ENCODE measurements around the gene CRACR2B. TPM values are rescaled to one million over a fixed set of nuclear protein-coding genes. Genes with fewer than 3 reads are reported as not detected.

CRACR2B gene
- total RNA-seq, 6 donors from 2014 or later, result 29.0 to 157 (median 41.4) TPM

- Histone ChIP-seq H3K9me3 (no peaks in the 10 kb centered on the region), H3K4me3 (no peak overlapping the region), H3K27ac (no peak overlapping the region), H3K36me3 (peaks cover 0 to 44% (median 23%) of the 10 kb centered on the region in 4 donors), H3K4me1 (peaks cover 22 to 31% (median 24%) of the 10 kb centered on the region in 4 donors), H3K27me3 (no peaks in the 10 kb centered on the region)
- TF ChIP-seq EP300 (IDR thresholded peaks at IDR 0.05) (no peak), POLR2AphosphoS5 (IDR thresholded peaks at IDR 0.05) (no peak), POLR2A (IDR thresholded peaks at IDR 0.05) (no peak), CTCF (IDR thresholded peaks at IDR 0.05) (no peak)
- DNase-seq (peak in 1 of 2 donors; percentile 62), ATAC-seq (ENCODE audit: low FRiP score in 2 of 2) (no peak)
- WGBS, 2 donors, result 87 to 91% methylated on average over 5 to 8 of the region's 11 CpGs
These were observed 11.9 kb upstream of the CRACR2B start for GRCh38 chr11:815675-816432.

GRCh38 chr11:816433-816779, 11.3 kb upstream of the CRACR2B start:
- no peak for TF ChIP-seq POLR2AphosphoS5 (IDR thresholded peaks at IDR 0.05)
- TF ChIP-seq CTCF (IDR thresholded peaks at IDR 0.05), result no peak
- TF ChIP-seq POLR2A (IDR thresholded peaks at IDR 0.05), result no peak
- TF ChIP-seq EP300 (IDR thresholded peaks at IDR 0.05), result no peak
- DNase-seq (no peak), ATAC-seq (ENCODE audit: low FRiP score in 2 of 2) (no peak)
- Histone ChIP-seq H3K4me3 (no peak overlapping the region), H3K27ac (no peak overlapping the region), H3K9me3 (no peaks in the 10 kb centered on the region), H3K4me1 (peaks cover 22 to 31% (median 24%) of the 10 kb centered on the region in 4 donors), H3K36me3 (peaks cover 0 to 41% (median 22%) of the 10 kb centered on the region in 4 donors), H3K27me3 (no peaks in the 10 kb centered on the region)
- WGBS, 2 donors, result 78 to 80% methylated on average over 11 of the region's 11 CpGs

GRCh38 chr11:818396-819128, 9.2 kb upstream of the CRACR2B start, which contains the start of gene PNPLA2:
Gene PNPLA2 (plus strand): TSS chr11:818914. CDS start chr11:819719, 805 bp downstream.
- TF ChIP-seq EP300 (IDR thresholded peaks at IDR 0.05) (peak in 1 of 4 donors; percentile 29), CTCF (IDR thresholded peaks at IDR 0.05) (no peak), POLR2A (IDR thresholded peaks at IDR 0.05) (peak in 3 of 4 donors; percentile 57 to 77 (median 57)), POLR2AphosphoS5 (IDR thresholded peaks at IDR 0.05) (peak; percentile 40 to 51)
- ATAC-seq (ENCODE audit: low FRiP score in 2 of 2) (peak; percentile 49 to 54), DNase-seq (peak in 1 of 2 donors; percentile 80)
- H3K27me3 ChIP-seq, result no peaks in the 10 kb centered on the region
- WGBS, 2 donors, result 16 to 28% methylated on average over 15 to 19 of the region's 20 CpGs
- H3K36me3 ChIP-seq, result peaks cover 4 to 41% (median 13%) of the 10 kb centered on the region in 4 donors
- peaks cover 28 to 45% (median 34%) of the 10 kb centered on the region in 4 donors for H3K4me1 ChIP-seq
- peak within 1 kb of the TSS; percentile 96 to 100 (median 98) for H3K27ac ChIP-seq
- H3K4me3 ChIP-seq, result peak within 1 kb of the TSS; percentile 67 to 99 (median 88)
- no peaks in the 10 kb centered on the region for H3K9me3 ChIP-seq

GRCh38 chr11:819129-819931, 8.4 kb upstream of the CRACR2B start:
- 1% methylated on average over 32 of the region's 96 CpGs; no CpG with 5 or more reads in 1 of the 2 donors for WGBS, 2 donors
- Histone ChIP-seq H3K36me3 (peaks cover 12 to 43% (median 19%) of the 10 kb centered on the region in 4 donors), H3K4me1 (peaks cover 28 to 47% (median 34%) of the 10 kb centered on the region in 4 donors), H3K9me3 (no peaks in the 10 kb centered on the region), H3K27me3 (no peaks in the 10 kb centered on the region), H3K27ac (peak overlapping the region; percentile 96 to 100 (median 98)), H3K4me3 (peak overlapping the region; percentile 67 to 99 (median 88))
- TF ChIP-seq EP300 (IDR thresholded peaks at IDR 0.05), result no peak
- peak; percentile 65 to 91 for TF ChIP-seq POLR2AphosphoS5 (IDR thresholded peaks at IDR 0.05)
- peak; percentile 16 to 83 (median 66) for TF ChIP-seq CTCF (IDR thresholded peaks at IDR 0.05)
- TF ChIP-seq POLR2A (IDR thresholded peaks at IDR 0.05), result peak in 3 of 4 donors; percentile 88 to 96 (median 95)
- ATAC-seq (ENCODE audit: low FRiP score in 2 of 2), result peak; percentile 91 to 95
- peak; percentile 96 to 99 for DNase-seq

All from upper lobe of left lung (tissue), 6 donors.